T-helper 1 cell treated with Interleukin-12 subunit alpha and Interleukin-12 subunit beta and Interleukin-4 antibody, amounts not matched to agents 30 ng/mL and 1 ng/mL, for 36 hours (primary cell): ENCODE results near the gene ATN1. TPM values are rescaled to one million over a fixed set of nuclear protein-coding genes. Genes with fewer than 3 reads are reported as not detected.

Source experiments
- intact Hi-C: fragments of 100-400 bp; cut with micrococcal nuclease; formaldehyde crosslinking; loops from one replicate; pipeline ENCODE4 v1.15.1; 2024
- total RNA-seq: library from RNA; stranded (reverse); gene quantifications from 2 replicates; pipeline ENCODE4 v1.2.3, GENCODE V29; 2022

The ATN1 gene
- total RNA-seq, 1 donor from 2014 or later, result 42.9 TPM

DNA sequence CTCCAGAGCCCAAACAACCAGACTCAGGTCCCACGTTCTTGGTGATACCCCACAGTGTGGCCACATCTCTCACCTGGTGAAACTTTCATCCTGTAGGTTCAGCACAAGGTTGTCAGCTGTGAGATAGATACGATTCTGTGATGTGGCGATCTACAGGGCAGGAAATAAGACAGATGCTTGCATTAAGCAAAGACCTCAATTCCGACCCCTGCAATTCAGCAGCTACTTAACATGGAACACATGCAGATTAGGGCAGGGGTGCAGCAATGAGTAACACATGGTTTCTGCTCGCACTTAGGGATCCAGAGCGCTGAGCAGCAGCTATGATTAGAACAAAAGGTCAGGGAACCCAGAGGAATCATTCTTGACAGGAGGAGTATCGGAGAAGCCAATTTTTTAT lies 38.6 kb downstream of the ATN1 start:
- intact Hi-C loops, result no loop called here

DNA sequence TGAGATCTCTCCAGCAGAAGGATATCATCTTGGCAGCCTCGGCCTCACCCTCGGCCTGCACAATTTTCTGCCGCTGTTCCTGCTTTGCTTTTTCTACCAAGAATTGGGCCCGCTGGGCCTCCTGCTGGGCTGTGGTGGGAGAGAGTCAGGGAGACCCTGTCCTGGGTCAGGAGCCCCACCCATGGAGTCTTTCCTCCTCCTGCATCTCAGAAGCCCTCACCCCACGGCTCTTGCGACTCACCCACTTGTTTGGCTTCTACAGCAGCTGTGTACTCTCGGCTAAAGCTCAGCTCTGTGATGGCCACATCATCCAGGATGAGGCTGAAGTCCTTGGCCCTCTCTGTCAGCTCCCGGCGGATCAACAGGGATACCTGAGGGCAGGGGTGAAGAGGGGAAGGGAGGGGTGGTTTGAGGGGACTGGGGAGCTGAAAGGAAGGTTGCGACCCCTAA lies 39.9 kb downstream of the ATN1 start:
- intact Hi-C loops, result no loop called here

DNA sequence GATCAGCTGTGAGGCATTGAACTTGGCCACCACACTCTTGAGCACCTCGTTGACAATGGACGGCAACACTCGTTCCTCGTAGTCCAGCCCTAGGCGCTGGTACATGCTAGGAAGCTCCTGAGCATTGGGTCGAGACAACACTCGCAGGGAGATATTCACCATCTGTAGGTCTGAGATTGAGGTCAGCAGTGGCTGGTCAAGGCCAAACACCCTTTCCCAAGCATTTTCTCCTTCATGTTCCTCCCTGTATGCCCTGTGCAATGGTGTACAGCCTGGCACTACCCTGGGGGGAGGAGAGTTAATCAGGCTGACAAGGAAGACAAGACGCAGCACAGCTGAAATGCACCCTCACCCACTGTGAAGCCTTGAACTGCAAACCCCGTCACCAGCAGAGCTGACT lies 40.7 kb downstream of the ATN1 start:
- intact Hi-C loops, result no loop called here

DNA sequence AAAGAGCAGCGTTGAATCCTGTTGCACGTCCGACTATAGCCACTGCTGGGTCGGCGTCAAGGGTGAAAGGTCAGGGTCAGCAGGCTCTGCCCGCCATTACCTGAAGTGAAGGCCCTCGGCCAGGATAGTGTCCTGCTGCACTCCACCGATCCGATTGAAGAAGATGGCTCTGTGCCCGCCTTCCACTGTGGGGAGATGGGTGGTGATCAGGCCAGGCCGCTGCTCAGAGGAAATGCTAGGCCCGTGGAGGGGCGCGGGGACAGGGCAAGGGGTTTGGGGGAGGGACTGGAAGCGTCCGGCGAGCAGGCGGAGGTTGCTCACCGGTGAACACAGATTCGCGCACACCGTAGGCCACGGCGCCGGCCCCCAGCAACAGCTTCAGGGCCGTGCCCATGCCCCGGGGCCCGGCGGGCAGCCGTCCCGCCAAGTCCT lies 42.4 kb downstream of the ATN1 start:
- intact Hi-C loops, result loop anchor here (1.0 to 2.0 kb wide), 16 partner anchors 9 to 1113 kb away; partner anchors contain the start of genes C12orf57, C1R, ING4 and LPCAT3

DNA sequence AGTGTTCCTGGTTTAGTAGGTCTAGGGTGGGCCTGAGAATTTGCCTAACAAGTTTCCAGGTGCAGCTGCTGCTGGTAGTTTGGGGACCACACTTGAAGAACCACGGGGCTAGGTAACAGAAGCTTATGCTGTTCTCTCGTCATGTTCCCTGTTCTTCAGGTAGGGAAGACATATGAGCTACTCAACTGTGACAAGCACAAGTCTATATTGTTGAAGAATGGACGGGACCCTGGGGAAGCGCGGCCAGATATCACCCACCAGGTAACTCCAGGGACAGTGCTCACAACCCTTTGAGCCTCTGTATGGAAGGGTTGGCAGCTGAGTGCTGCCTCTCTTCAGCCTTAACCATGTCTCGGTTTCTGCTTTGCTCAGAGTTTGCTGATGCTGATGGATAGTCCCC lies 46.4 kb downstream of the ATN1 start:
- intact Hi-C loops, result no loop called here

DNA sequence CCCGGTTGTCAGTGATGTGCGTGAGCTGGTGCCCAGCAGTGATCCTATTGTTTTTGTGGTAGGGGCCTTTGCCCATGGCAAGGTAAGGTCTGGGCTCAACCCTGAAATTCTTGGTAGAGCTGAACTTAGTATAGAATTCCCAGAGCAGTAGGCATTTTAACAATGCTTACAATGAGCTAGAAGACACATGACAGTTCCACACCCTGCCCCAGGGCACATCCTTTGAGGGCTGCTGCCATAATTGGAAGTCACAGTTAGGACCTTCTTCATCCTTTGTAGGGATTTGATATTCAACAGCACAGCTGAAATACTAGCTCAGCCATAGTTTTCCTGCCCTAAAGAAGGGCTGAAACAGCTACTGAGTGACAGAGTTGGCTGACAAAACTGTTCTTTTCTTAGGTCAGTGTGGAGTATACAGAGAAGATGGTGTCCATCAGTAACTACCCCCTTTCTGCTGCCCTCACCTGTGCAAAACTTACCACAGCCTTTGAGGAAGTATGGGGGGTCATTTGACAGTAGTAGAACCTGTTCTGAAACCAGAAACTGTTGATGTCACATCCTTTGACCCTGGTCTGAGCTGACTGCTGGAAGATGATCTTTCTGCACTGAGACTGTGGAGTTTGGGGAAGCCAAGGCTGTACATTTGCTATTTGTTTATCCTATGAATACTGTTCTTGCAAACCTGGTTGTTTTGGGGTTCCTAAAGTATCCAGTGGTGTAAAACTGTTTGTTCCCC lies 47.7 kb downstream of the ATN1 start:
- intact Hi-C loops, result no loop called here

DNA sequence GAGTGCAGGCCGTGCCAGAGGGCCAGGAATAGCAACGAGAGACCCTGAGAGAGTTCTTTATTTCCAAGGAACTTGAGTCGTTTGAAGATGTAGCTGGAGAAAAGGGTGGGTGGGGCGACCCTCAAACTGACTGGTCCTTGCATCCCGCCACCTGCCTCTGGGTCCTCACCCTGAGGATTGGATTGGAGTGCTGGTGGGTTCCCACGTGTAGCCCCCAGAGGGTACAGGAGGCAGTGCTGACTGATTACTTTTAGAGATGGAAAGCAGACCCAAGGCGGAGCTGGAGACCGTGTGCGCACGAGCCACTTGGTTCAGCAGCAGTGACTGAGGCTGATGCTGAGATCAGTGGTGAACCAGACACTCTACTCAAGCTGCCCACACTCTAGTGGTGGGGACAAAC lies 49.9 kb downstream of the ATN1 start:
- intact Hi-C loops, result no loop called here

DNA sequence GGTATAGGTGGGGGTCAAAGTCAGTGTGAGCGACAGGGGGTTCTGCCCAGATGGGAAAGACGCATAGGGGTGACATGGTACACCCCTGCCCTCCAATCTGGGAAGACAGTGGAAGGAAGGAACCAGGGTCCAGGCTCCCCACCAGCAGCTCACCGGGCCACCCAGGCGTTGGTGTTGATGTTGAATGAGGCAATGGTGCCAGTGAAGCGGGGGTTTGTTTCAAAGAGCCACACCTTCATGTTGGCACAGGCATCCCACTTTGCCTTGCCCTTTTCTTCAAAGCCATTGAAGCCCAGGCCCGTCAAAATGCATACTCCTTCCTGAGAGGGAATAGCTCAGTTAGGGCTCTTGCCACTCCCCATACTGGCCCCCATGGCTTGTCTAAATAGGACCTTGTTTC lies 50.4 kb downstream of the ATN1 start:
- intact Hi-C loops, result no loop called here

DNA sequence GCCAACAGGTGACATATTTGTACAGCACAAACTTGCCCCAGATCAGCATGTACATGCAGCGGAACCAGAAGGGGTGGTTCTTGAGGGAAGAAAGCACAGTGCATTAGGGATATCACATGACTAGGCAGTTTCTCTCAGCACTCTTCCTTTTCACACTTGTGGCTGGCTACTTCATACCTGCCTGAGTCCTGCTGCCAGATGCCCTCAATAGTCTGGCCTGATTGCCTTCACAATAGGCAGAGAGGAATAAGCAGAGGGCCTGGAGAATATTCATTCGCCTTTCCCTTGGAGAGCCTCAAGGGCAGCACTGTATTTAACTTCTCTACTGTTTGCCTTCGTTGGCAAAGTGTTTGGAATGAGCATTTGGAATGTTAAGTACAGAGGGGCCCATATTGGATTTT lies 50.9 kb downstream of the ATN1 start:
- intact Hi-C loops, result no loop called here

DNA sequence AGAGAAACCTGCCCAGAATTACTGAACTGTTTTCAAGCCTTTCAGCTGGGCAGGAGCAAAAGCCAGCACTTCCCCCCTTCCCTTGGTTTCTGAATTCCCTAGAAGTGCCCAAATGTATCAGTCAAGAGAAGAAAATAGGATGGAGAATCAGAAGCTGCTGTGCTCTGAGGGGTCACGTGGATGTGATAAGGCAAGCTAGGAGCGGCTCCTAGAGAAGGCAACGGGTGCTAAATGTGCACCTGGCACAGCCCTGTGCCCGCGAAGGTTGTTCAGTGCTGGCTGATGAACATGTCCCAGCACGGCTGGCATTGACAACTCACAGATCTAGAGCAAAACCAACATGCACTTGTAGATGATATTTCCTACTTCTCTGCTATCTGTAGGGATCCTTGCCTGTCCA lies 51.3 kb downstream of the ATN1 start:
- intact Hi-C loops, result no loop called here

DNA sequence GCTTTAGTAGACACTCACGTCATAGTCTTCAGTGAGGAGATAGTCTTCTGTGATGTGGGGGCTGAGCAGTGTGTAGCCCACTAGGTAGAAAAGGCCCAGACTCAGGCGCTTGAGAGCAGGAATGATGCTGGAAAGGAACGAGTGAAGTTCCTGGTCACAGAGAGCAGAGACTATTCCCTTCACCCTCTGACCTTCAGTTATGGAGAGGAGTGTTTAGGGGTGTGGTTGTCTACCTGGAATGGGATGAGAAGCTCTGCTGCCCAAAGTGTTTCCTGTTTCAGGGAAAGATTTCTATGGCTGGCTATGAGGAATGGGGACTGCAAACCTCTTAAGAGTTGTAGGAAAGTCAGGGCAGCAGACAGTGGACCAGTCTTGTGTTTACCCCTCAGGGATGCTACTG lies 51.7 kb downstream of the ATN1 start:
- intact Hi-C loops, result no loop called here

DNA sequence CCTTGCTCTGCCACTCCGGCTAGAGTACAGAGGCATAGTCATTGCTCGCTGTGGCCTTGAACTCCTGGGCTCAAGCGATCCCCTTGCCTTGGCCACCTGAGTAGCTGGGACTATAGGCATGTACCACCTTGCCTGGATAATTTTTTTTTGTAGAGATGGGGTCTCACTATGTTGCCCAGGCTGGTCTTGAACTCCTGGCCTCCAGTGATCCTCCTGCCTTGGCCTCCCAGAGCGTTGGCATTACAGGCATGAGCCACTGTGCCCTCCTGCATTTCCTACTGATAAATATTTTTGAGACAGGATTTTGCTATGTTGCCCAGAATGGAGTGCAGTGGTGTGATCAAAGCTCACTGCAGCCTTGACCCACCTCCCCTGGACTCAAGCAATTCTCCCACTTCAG lies 52.3 kb downstream of the ATN1 start:
- intact Hi-C loops, result no loop called here

DNA sequence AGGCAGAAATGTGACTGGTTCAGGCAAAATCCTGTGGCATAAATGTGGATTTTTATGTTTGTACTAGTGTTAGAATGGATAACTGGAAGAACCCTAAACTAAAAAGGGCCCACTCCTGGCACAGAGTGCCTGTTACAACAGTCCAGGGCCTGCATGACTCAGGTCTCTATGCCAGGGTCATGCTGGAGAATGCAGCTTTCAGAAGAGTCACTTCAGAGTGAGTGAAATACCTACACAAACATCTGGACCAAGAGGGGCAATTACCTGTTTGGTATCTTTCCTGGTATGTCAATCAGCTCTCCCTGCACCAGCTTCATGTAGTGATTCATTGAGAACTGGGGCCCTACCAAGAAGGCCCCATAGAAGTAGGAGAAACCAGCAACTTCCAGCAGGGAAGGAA lies 53.0 kb downstream of the ATN1 start:
- intact Hi-C loops, result no loop called here

DNA sequence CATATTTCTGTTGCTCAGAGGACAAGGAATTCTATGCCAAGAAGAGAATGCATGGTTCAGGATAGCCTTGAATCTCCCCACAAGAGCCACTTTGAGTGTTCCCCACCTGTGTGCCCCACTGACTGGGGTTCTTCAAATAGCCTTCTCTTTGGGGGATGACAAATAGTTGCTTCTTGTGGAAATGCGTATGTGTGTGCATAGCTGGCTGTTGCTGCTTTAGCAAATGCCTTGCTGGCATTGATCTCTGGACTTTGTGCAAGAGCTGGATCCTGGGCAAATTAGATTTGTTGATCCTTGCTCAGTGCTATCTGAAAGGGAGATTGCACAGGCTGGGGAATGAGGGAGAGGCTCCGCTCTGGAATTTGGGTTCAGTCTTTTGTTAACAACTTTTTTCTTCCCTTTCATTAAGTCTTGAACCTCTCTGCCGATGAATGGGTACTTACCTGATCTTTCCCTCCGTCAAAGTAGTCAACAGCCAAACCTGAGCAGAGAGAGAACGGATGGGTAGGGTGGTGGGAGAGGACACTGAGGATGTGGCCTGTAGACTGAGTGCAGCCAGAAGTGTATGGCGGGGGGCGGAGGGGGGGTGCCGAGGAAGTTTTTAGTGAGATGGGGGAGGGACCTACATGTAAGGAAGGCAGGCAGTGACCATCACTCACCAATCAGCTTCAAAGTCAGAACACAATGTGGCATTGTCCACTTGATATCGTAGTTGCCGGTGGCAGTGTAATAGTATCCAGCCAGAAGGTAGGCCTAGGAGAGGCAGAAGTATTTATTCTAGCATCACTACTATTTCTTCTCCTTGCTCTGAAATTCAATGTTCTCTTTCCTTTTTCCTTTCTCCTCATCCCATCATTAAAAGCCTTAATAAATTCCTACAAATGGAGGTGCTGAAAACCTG lies 53.6 kb downstream of the ATN1 start:
- intact Hi-C loops, result no loop called here

DNA sequence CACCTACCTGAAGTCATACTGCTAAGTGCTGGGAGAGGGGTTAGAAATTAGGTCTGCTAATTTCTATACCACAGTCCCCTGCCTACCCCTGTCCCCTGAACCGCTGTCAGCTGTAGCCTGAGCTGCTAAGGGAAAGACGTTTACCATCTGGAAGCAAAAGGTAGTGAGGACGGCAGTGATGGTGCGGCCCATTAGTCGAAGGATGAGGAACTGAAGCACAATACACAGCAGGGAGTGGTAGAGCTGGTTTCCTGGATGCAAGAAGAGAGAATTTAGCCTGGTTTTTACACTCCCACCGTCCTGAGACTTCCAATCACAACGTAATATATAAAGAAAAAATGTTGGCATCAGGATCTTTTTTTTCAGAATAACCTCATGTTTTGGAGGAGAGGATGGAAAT lies 54.8 kb downstream of the ATN1 start:
- intact Hi-C loops, result no loop called here

DNA sequence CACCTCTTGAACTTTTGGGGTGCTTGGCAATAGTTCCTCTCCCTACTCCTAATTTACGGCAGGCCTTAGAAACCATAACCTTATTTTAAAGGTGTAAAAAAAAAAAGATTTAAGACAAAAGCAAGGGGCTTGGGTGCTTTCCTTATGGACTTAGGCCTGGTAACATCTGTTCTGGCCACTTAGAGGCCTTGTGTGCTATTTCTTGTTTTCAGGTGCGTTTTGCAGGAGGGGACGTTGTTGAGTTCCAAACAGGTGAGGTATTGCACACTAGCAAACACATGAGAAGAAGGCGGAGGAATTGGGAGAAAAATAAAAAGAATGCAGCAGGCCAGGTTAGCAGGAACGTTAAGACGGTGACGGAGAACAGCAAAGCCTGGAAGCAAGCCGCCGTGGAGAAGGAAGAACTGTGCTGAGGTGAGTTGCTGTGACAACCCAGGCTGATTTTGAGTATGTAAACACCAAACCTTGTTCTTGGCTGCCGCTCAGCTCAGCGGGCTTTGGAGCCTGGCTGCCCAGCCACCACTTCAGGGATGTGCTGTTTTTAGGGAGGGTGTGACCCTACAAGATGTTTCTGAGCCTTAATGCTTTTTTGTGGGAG lies 60.3 kb downstream of the ATN1 start:
- intact Hi-C loops, result no loop called here

Other genes starting within 250 kb of the ATN1 start
- 86.9 and 89.9 TPM in 2 replicates for gene ZNF384, start 238.6 kb upstream of the ATN1 start, total RNA-seq
- 0.22 and 0.49 TPM in 2 replicates for gene PIANP, start 227.1 kb upstream of the ATN1 start, total RNA-seq
- 29.5 and 30.6 TPM in 2 replicates for gene COPS7A, start 203.9 kb upstream of the ATN1 start, total RNA-seq
- 116 and 124 TPM in 2 replicates for gene MLF2, start 174.8 kb upstream of the ATN1 start, total RNA-seq
- 125 and 129 TPM in 2 replicates for gene PTMS, start 161.6 kb upstream of the ATN1 start, total RNA-seq
- 52.2 TPM in 2 replicates for gene LAG3, start 155.4 kb upstream of the ATN1 start, total RNA-seq
- gene CD4, start 138.4 kb upstream of the ATN1 start, total RNA-seq, result 274 and 279 TPM in 2 replicates
- gene GPR162, start 106.1 kb upstream of the ATN1 start, total RNA-seq, result 0.17 and 0.29 TPM in 2 replicates
- 1.9 and 2.7 TPM in 2 replicates for gene P3H3, start 99.6 kb upstream of the ATN1 start, total RNA-seq
- 0.47 and 1.5 TPM in 2 replicates for gene GNB3, start 87.0 kb upstream of the ATN1 start, total RNA-seq
- gene CDCA3, start 76.7 kb upstream of the ATN1 start, total RNA-seq, result 51.7 and 64.4 TPM in 2 replicates
- gene USP5, start 75.8 kb upstream of the ATN1 start, total RNA-seq, result 110 and 115 TPM in 2 replicates
- 913 and 928 TPM in 2 replicates for gene TPI1, start 60.4 kb upstream of the ATN1 start, total RNA-seq
- 15.8 and 18.2 TPM in 2 replicates for gene SPSB2, start 54.7 kb upstream of the ATN1 start, total RNA-seq
- gene LRRC23, start 23.1 kb upstream of the ATN1 start, total RNA-seq, result 5.7 and 6.9 TPM in 2 replicates
- gene ENO2, start 13.4 kb upstream of the ATN1 start, total RNA-seq, result 126 and 128 TPM in 2 replicates
- not detected in 2 replicates for gene RNU7-1, start 15.9 kb downstream of the ATN1 start, total RNA-seq
- 126 and 140 TPM in 2 replicates for gene C12orf57, start 16.1 kb downstream of the ATN1 start, total RNA-seq
- 189 and 193 TPM in 2 replicates for gene PTPN6, start 23.4 kb downstream of the ATN1 start, total RNA-seq
- 208 and 209 TPM in 2 replicates for gene PHB2, start 42.7 kb downstream of the ATN1 start, total RNA-seq
- 65.5 and 71.1 TPM in 2 replicates for gene EMG1, start 43.0 kb downstream of the ATN1 start, total RNA-seq
- 37.4 and 40.3 TPM in 2 replicates for gene LPCAT3, start 90.5 kb downstream of the ATN1 start, total RNA-seq
- 1.7 and 2.7 TPM in 2 replicates for gene C1S, start 132.8 kb downstream of the ATN1 start, total RNA-seq
- 3.1 and 3.3 TPM in 2 replicates for gene C1R, start 164.5 kb downstream of the ATN1 start, total RNA-seq
- gene C1RL, start 181.3 kb downstream of the ATN1 start, total RNA-seq, result 33.3 and 33.7 TPM in 2 replicates
- gene RBP5, start 200.9 kb downstream of the ATN1 start, total RNA-seq, result 0.27 TPM in 1 of 2 replicates, not detected in the other
- gene CLSTN3, start 202.4 kb downstream of the ATN1 start, total RNA-seq, result 86.2 and 86.5 TPM in 2 replicates